ENCODE data around the gene MIB2.
"Not testable (repeated sequence)": the region's sequence is repeated elsewhere in the genome, so short reads cannot be mapped to it uniquely, and the experiment has no call there.

The MIB2 gene

GRCh38 chr1:1662830-1663560 is 47.7 kb downstream of the MIB2 start:
- not testable (repeated sequence) for DNase-seq

- not testable (repeated sequence) for DNase-seq
These were observed 49.0 kb downstream of the MIB2 start for GRCh38 chr1:1664318-1664717.

DNA sequence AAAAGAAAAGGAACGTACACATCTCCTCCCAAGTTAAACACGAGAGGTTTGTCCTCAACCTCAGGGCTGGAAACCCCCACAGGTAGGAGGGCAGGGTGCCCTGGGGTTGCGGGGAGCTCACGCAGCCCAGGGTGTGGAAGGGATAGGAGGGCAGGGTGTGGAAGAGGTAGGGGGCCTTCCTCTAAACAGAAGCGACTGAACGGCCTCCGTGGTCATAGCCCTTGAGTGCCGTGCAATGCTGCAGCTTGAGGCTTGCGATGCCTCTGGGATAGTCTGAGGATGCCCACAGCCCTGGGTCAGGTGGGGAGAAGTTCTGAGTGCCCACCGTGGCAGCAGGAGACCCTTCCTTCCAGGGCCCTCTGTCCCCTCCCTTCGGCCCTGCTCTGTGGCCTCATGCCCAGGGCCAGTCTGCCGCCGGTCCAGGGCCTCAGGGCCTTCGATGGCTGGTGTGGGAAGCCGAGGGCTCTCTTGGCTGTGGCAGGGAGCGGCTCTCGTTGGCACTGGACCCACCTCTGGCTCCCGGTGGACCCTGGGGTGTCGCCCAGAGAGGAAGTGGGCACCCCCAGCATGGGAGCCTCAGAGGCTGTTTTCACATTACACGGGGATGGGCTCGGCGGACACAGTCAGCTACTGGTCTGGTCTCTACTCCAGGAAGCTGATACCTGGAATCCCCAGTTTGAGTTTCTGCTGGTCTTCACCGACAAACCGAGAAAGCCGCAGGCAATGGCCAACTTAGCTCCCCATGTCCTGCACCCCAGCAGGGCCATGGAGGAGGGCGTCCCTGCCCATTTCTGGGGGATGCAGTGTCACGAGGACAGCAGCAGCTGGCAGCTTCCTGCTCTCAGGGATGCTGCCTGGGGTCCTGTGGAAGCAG is 49.9 kb downstream of the MIB2 start:
- DNase-seq: no peak

DNA sequence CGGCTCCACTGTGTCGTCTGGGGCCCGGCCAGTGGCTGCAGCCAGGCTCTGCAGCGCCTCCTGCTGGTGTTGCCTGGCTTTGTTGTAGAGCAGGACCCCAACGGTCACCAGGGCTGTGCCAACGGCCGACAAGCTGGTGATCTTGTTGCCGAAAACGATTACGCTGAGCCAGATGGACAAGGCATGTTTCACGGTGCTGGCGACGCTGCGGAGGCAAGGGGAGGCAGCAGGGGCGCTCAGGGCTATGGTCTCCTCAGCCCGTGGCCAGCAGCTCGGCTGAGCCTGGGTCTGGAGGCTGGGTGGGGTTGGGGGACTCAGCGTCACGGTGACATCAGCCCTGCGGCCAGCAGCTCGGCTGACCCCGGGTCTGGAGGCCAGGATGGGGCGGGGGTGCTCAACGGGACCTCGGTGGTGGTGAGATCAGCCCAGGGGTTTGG is 50.5 kb downstream of the MIB2 start:
- DNase-seq: no peak

DNA sequence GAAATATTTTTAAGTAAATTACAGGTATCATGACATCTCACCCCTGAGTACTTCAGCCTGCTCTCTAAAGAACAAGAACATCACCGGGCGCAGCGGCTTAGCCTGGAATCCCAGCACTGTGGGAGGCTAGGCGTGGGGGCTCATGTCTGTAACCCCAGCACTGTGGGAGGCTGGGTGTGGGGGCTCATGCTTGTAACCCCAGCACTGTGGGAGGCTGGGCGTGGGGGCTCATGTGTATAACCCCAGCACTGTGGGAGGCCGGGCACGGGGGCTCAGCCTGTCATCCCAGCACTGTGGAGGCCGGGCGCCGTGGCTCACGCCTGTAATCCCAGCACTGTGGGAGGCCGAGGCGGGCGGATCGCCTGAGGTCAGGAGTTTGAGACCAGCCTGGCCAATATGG is 51.2 kb downstream of the MIB2 start:
- no peak for DNase-seq

GRCh38 chr1:1669468-1670440 is 54.5 kb downstream of the MIB2 start:
- DNase-seq: no peak

DNA sequence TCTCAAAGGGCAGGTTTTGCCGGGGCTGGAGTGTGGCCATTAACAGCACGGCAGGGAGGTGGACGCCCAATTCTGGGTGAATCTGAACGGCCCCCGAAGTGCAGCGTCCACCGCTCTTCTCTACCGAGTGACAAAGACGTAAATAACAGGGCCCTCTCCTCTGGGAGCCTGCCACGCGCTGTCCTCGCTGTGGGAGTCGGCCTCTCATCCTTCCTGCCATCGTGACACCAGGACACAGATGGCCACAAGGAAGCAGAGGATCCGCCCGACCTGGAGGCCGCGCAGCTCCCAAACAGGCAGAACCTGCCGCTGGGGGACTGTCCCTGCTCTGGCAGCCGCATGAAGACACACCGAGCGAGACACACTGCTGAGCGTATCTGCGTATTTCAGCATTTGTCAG is 55.6 kb downstream of the MIB2 start:
- DNase-seq: no peak

- no peak for DNase-seq
These were observed 56.2 kb downstream of the MIB2 start for GRCh38 chr1:1671365-1672119.

DNA sequence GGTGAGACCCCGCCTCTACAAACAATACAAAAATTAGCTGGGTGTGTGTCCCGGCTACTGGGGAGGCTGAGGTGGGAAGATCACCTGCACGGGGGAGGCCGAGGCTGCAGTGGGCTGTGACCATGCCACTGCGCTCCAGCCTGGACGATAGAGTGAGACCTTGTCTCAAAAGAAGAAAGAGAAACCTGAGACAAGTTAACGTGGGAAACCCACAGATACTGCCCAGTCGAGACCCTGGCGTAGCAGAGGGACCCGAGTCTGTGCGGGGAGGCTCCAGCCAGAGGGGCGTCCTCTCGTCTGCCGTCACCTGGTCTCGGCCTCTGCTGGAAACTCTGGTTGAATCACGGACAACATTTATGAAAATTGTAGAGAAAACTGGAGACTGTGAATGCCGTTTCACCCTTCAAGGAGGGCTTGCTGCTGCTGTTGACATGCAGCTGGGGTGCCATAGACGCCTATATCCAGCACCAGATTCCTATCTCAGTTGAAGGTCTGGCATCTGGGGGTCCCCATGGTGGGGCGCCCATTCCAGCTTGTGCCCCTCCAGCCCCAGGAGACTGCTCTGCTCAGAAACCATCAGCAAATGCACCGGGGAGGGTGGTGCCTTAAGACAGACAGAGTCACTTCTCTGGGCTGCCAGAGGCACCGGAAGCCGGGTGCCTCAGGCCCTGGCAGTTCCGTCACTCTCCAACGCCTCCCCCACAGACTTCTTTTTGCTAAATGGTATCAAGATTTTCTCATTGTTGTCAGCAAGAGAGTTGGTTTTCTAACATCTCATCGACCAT is 57.1 kb downstream of the MIB2 start:
- no peak for DNase-seq

DNA sequence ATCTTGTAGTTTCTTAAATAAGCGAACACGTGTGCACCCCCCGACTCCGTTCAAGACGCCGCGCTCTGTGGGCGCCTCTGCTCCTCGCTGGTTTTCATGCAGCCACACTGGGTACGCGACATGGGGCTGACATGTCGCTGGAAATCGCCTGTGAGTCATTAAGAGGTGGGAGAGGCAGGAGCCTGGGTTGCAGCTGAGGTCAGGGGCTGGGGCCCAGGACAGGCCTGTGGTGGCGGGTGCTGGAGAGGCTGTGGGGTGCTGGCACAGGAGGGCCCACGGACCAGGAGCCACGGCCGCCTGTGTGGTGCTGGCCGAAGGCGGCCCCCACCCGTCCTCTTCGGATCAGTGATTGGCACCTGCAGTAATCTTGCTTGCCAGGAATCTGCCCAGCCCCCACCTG is 59.5 kb downstream of the MIB2 start:
- not testable (repeated sequence) for DNase-seq

GRCh38 chr1:1675218-1675617 is 59.9 kb downstream of the MIB2 start:
- DNase-seq: not testable (repeated sequence)

DNA sequence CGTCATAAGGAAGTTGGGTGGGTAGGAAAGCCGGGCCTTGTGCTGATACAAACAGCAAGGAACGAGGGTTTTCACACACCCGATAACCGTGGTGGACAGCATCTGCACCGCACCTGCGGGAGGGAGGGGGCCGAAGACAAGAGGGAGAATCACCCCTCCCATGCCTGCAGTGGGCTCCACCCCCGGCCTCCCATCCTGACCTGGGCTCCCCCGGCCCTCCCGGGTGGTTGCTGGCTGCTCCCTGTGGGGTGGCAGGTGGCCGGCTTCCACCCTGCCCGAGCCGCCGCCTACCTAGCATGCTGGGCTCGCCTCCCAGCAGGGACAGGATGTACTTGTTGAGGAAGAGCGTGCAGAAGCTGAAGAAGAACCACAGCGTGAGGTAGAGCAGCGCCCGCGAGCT is 60.8 kb downstream of the MIB2 start:
- DNase-seq: not testable (repeated sequence)

DNA sequence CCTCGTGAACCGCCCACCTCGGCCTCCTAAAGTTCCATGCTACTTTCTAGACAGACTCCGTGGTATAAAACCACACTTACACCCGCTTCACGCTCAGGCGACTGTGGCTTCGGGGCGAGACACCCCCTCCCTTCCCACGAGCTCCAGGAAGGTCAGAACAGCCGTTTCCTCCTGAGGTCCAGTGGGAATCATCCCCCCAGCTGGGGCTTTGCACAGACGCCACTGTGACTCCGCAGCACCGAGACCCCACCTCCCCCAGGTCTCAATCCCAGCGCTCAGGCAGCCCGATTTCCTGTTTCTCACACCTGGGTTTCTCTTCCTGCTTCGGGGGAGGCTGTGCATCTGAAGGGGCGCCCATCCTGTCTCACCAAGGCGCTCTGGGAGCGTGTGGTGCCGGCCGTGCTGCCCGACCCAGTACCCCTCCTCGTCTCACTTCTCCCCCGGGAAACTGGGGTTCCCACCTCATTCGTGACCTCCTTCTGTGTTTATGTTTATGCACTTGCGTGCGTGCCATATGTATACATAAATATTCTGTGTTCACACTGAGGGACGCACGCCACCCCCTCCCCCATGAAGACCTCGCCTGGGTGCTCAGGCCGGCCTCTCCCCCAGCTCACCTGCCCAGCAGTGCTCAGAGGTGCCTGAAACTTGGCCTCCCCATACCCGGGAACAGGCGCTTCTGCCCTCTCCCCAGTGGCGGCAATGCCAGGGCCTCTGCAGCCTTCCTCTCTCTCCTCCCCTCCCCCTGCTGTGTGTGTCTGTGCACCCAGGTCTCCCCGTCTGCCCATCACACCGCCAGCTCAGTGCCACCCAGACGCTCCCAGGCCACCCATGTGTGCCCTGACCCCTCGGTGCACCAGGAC is 62.6 kb downstream of the MIB2 start:
- no peak for DNase-seq

DNA sequence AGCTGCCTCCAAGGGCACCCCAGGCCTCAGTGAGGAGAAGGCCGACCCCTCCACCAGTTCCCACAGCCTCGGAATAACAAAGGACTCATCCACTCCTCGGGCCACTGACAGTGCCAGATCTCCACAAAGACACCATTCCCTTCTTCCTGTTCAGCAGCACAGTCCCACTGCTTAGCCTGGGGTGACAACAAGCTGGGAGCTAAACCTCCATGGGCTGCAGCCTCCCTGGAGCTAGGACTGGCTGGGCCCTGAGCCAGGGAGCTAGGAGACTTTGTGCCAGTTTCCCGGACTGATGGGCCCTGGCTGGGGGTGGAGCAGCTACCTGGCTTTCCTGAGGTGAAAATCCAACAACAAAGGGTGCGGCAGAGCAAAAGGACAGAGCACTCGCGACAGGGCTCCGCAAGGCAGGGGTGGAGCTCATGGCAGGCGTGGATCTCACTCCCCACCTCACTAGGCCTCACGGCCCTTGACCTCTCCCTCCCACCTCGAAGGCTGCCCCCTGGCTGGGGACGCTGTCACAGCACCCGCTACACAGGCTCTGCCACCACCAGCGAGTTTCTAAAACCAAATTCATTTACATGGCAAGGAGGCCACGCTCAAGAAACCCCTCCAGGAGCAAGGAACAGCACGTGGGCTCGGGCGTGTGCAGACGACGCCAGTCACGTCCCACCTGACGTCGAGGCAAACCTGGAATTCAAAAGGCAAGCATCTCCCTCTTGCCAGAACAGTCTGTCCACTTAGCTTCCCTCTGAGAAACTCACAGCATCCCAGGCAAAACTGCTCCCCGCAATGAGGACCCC is 63.5 kb downstream of the MIB2 start:
- DNase-seq: no peak

Data from NCI-H1105 treated with DMSO at 0.1 percent for 48 hours (cell line).